GM21423 (cell line): Measurements from ENCODE around the gene REX1BD.

ENCODE experiments used
- ATAC-seq: cut with Tn5 transposase; IDR thresholded peaks from one replicate; pipeline ENCODE4 v1.9.1; 2021; ENCODE audit warnings: mild to moderate bottlenecking, moderate library complexity; ENCODE audit not compliant: unreplicated experiment

REX1BD gene

DNA sequence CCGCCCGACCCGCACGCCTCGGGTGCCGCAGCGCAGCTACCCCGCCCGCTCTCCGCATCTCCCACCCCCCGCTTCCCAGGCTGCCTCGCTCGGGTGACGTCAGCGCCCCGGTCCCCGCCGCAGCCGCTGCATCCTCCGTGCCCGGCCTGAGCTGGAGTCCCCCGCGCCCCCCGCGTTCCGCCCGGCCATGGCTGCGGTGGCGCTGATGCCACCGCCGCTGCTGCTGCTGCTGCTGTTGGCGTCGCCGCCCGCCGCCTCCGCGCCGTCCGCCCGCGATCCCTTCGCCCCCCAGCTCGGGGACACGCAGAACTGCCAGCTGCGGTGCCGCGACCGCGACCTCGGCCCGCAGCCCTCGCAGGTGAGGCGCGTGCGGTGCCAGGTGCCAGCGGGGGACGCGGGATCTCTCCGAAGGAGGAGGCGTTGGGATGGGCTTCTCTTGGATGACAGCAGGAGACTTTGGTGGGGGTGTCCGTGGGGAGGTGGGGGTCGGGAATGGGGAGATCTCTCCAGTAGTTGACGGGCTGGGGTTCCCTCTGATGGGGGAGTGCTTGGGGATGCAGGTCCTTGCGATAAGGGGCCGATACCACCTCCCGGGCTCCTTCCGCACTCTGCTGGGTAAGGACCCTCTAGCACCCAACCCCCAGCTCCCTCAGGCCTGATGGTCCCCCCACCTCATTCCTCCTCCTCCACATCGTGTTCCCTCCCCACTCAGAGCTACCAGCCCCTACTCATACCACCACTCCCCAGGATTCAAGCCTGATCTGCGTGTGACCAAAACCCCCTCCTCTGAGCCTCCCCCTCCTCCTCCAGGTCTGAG is 24.4 kb downstream of the REX1BD start, which contains the start of gene TMEM59L:
Gene TMEM59L (plus strand): TSS at position 99 of the 817 bp plus-strand sequence. CDS start 89 bp downstream, at position 188.
- ATAC-seq, result no peak

DNA sequence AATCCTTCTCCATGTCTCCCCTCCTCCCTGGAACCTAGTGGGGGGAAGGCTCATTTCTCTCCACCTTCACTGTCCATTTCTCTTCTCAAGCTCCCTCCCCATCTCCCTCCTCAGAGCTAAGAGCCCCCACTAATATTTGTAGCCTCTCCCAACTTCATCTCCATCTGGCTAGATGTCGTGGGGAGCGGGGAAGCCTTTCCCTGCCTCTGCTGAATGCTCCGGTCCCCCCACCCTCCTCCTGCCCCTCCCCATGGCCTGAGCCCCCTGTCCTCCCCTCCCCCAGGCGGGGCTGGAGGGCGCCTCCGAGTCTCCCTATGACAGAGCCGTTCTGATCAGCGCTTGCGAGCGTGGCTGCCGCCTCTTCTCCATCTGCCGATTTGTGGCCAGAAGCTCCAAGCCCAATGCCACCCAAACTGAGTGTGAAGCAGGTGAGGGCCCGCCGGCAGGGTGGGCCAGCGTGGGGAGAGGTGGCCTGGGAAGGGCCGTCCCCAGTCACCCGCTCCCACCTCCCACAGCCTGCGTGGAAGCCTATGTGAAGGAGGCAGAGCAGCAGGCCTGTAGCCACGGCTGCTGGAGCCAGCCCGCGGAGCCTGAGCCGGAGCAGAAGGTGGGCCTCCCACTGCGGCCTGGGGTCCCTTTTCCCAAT is 25.1 kb downstream of the REX1BD start:
- no peak for ATAC-seq

GRCh38 chr19:18616023-18616422 is 27.4 kb downstream of the REX1BD start:
- ATAC-seq, result no peak

DNA sequence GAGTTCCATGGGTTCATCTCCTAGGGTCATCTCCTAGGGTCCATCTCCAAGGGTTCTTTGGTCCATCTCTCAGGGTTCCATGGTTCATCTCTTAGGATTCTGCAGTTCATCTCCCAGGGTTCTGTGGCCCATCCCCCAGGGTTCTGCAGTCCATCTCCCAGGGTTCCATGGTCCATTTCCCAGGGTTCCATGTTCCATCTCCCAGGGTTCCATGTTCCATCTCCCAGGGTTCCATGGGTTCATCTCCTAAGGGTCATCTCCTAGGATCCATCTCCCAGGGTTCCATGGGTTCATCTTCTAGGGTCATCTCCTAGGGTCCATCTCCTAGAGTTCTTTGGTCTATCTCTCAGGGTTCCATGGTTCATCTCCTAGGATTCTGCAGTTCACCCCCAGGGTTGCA is 29.0 kb downstream of the REX1BD start:
- ATAC-seq, result no peak

DNA sequence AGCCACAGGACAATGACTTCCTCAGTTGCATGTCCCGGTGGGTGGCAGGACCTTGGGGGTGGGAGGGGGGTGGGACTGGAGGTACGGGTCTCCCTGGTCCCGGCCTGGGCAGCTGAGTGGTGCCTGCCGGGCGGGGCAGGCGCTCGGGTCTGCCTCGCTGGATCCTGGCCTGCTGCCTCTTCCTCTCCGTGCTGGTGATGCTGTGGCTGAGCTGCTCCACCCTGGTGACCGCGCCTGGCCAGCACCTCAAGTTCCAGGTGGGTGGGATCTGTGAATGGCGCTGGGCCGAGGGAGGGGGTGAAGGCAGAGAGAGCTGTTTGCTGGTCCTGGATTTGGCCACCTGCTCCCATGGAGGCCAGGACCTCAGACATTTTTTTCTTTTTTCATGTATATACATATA is 29.6 kb downstream of the REX1BD start:
- ATAC-seq, result no peak

- ATAC-seq, result no peak
Measured at GRCh38 chr19:18620311-18620710, 31.7 kb downstream of the REX1BD start.

DNA sequence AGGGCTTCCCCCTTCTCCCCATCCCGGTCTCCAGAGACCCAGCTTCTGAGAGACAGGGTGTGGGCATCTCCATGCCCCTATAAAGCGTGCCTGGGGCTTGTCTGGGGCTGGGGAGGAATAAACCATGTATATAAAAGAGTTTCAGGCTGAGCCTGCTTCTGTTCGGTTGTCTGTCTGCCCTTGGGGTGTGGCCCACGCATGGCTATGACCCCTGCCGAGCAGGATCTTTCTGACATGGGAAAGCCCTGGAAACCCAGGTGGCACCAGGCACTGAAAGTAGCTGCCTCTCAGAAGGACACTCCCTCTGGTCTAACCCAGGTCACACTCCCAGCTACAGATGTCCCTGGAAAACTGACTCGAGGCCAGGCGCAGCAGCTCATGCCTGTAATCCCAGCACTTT is 32.3 kb downstream of the REX1BD start:
- no peak for ATAC-seq

GRCh38 chr19:18626906-18627305 is 38.3 kb downstream of the REX1BD start:
- no peak for ATAC-seq

DNA sequence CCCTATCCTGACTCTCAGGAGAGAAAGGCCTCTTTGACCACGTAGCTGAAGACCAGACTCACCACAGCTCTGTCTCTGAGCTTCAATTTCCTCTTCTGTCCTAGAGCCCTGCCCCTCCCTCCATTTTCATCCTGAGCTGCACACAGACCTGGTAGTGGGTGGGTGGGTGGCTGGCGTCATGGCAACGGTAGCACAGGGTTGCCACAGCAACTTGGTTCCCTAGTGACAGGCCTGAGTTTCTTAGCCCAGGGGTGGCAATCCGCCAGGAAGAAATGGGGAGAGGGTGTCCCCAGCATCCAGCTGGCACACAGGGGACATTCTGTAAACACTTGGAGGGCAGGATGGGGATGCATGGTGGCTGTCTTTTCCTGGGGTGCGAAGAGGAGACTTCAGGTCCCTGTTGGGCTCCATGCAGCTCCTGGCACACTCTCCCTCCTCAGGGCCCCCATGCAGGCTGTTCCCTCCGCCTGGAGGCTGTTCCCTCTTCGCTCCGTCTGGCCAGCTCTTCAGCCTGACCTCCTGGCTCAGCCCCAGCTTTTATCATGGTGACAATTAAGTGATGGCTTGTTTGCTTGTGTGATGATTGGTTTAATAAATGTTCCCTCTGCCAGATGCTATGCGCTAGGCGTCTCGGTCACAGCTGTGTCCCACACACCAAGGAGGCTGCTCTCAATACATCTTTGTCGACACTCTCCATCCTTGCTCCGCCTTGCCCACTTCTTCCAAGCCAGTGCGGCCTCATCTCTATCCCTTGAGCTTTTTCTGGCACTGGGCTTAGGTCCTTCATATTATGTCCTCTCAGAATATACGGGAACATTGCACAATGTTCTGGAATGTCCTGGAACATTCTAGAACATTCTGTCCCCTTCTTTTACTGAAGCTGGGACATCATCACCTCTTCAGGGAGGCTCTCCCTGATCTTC is 40.8 kb downstream of the REX1BD start:
- no peak for ATAC-seq

DNA sequence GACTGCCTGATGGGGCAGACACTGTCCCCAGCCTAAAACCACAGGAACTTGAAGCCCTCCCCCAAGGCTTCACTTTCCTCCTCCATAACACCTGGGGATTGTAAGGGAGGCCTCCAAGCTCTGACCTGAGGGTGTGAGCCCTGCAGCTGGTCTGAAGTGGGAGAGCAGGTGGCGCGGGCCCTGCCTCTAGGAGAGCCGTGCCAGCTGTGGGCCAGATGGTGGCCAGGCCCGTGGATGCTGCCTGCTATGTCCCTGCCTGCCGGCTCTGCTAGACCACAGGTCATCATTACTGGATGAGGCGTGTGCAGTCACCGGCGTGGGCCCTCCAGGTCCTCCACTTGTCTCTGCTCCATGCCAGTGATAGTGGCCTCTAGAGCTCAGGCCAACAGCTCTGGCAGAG is 44.7 kb downstream of the REX1BD start:
- no peak for ATAC-seq

DNA sequence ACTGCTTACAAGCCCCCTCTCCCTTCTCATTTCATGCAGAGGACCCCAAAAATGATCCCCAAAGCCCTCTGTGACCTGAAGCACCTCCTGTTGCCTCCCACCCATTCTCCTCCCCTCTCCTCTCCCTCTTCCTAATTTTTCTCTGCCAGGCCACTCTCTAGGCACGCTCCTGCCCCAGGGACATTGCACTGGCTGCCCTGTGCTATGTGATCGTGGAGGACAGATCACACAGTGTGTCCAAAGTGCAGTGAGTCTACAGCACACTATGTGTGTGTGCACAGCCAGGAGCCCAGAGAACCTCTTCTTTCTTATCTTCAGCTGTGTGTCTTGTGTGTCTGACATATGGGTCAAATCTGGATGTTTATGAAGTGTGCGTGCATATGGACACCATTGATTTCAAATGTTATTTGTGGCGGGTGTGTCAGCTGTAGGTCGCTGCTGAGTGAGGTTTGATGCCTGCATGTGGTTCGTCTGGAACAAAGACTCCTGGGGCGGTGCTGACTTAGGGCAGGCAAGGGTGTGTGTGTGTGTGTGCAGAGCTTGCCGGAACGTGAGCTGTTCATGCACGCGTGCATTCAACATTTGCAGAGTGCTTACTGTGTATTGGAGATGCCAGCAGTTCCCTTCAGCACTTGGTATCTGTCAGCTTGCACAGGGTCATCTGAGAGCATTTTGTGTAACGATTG is 46.2 kb downstream of the REX1BD start:
- no peak for ATAC-seq

GRCh38 chr19:18635831-18636182 is 47.2 kb downstream of the REX1BD start:
- ATAC-seq, result no peak

DNA sequence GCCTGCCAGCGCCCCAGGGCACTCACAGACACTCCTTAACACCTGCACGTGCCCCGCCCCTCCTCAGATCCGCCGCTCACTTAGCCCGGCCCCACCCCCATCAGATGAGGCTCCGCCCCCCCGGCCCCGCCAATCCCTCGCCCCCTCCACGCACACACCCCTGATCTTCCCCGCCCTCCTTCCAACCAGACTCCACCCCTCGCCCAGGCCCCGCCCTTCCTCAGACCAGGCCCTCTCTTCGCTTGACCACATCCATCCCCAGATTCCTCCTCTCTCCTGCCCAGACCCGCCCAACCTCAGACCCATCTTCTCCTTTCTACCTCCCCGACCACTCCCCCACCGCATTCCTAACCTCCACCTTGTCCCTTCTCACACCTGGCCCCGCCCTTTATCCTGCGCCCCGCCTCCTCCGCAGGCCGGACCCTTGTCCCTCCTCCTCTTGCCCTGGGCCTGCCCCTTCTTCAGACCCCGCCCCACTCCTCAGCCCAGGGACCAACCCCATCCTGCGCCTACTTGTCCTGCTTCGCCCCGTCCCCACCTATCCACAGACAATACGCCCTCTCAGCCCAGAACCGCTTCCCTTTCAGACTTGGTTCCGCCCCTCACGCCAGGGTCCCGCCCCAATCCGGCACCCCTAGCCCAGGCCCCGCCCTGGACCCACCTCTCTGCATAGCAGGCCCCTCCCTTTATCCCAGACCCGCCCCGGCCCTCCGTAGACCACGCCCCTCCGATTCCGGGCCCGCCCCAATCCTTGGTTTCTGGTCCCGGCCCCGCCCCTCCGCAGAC is 47.8 kb downstream of the REX1BD start:
- ATAC-seq, result peak; percentile 81

DNA sequence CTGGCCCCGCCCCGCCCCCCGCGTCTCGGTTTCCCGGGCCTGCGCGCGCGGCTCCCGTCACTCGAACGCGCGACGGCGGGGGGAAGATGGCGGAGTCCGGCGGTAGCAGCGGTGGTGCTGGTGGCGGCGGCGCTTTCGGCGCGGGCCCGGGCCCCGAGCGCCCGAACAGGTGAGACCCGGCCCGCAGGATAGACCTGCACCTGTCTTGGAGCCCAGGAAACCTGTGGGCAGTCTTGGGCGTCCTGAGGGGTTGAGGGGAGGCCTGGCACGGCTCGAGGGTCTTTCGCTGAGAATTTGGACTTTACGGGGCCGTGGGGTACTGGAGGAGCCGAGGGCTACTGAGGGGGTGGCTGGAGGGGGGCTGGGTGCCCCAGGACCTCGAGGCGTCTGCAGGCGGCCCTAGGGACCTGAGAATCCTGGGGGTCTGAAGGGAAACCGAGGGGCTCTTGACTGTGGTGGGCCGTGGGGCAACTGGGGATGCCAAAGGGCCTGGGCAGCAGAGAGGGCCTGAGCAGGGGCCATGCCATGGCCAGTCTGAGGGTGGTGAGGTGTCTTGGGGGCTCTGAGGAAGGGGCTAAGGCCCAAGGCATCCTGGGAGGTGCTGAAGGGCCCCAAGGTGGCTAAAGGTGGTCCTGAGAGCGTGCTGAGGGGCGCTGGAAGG is 48.5 kb downstream of the REX1BD start, which contains the start of gene KLHL26:
Gene KLHL26 (plus strand): TSS at position 60 of the 661 bp plus-strand sequence. CDS start 27 bp downstream, at position 87.
- ATAC-seq, result no peak

DNA sequence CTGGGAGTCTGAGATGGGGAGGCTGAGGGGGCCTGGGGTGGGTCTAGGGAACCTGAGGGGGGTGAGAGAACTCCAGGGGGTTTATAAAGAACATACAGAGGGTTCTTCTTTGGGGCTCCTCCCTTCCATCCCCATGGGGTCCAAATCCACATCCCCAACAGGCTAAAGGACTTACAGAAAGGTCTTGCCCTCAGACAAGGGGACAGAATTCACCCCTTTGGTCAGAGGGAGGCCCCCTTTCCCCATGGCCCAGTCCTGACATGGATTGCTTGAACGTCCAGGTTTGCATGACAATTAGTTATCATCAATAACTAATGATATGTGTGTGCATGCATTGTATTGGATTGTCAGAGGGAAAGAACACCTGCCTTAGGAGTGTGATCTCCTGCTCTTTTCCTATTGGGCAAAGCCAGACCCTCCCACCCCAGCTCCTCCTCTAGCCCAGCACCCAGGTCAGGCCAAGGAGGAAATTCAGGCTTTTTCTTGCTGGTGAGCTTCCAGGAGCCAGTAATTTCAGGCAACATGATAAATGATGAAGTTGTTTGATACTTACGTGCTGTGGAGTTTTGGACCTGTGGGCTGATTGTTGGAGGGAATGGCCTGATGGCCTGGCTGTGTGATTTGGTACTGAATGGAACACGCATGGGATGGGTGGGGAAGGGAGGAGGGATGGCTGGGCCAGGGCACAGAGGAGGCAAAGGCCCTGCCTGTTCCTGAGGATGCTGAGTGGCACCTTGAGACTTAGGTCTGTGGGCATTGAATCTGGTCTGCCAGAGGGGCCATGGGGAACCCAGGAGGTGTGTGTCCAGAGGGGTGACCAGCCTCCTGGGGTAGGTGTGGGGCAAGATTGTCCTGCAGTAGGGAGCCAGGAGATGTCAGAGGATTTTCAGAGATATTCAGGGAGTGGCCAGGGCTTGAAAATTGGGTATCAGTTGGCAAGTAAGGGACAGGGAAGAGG is 49.4 kb downstream of the REX1BD start:
- no peak for ATAC-seq

GRCh38 chr19:18639706-18640243 is 51.2 kb downstream of the REX1BD start:
- no peak for ATAC-seq
